WERI-Rb-1 (cell line): ENCODE data around the gene SERPINA9.

Experiments used
- DNase-seq: peaks from one replicate; pipeline ENCODE4 v3.0.0-alpha.2; 2020
- H3K27ac ChIP-seq: fragments of 250-450 bp; sonication (Bioruptor Pico); 2 replicates; pipeline ENCODE4 v1.5.1; 2020; ENCODE audit warnings: mild to moderate bottlenecking, moderate library complexity
- H3K27me3 ChIP-seq: fragments of 250-450 bp; sonication (Bioruptor Pico); 2 replicates; pipeline ENCODE4 v1.5.1; 2021; ENCODE audit warnings: mild to moderate bottlenecking, low read depth, moderate library complexity; ENCODE audit not compliant: insufficient read depth, severe bottlenecking
- H3K36me3 ChIP-seq: fragments of 250-450 bp; sonication (Bioruptor Pico); 2 replicates; pipeline ENCODE4 v1.5.1; 2020; ENCODE audit warnings: mild to moderate bottlenecking, moderate library complexity
- H3K4me3 ChIP-seq: 2 replicates; pipeline ENCODE4 v1.5.1; 2011; ENCODE audit warnings: low read depth, mild to moderate bottlenecking, control low read depth, low read length
- H3K9me3 ChIP-seq: fragments of 250-450 bp; sonication (Bioruptor Pico); 2 replicates; pipeline ENCODE4 v1.5.1; 2021; ENCODE audit warnings: mild to moderate bottlenecking, moderate library complexity; ENCODE audit not compliant: severe bottlenecking
- TF ChIP-seq, protein P1 (sequence below): IDR thresholded peaks from 2 replicates; pipeline ENCODE4 v1.5.1; 2011; ENCODE audit warnings: low read depth, mild to moderate bottlenecking, control low read depth, inconsistent platforms, low read length

Gene SERPINA9

GRCh38 chr14:94451826-94452225, 24.2 kb downstream of the SERPINA9 start:
- no peaks in the 10 kb centered on the region for H3K36me3 ChIP-seq
- no peak overlapping the region for H3K4me3 ChIP-seq
- H3K27me3 ChIP-seq = peaks cover 64% of the 10 kb centered on the region
- TF ChIP-seq, protein P1, sequence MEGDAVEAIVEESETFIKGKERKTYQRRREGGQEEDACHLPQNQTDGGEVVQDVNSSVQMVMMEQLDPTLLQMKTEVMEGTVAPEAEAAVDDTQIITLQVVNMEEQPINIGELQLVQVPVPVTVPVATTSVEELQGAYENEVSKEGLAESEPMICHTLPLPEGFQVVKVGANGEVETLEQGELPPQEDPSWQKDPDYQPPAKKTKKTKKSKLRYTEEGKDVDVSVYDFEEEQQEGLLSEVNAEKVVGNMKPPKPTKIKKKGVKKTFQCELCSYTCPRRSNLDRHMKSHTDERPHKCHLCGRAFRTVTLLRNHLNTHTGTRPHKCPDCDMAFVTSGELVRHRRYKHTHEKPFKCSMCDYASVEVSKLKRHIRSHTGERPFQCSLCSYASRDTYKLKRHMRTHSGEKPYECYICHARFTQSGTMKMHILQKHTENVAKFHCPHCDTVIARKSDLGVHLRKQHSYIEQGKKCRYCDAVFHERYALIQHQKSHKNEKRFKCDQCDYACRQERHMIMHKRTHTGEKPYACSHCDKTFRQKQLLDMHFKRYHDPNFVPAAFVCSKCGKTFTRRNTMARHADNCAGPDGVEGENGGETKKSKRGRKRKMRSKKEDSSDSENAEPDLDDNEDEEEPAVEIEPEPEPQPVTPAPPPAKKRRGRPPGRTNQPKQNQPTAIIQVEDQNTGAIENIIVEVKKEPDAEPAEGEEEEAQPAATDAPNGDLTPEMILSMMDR = no peak
- H3K27ac ChIP-seq = no peak overlapping the region
- DNase-seq = no peak
- no peaks in the 10 kb centered on the region for H3K9me3 ChIP-seq

DNA sequence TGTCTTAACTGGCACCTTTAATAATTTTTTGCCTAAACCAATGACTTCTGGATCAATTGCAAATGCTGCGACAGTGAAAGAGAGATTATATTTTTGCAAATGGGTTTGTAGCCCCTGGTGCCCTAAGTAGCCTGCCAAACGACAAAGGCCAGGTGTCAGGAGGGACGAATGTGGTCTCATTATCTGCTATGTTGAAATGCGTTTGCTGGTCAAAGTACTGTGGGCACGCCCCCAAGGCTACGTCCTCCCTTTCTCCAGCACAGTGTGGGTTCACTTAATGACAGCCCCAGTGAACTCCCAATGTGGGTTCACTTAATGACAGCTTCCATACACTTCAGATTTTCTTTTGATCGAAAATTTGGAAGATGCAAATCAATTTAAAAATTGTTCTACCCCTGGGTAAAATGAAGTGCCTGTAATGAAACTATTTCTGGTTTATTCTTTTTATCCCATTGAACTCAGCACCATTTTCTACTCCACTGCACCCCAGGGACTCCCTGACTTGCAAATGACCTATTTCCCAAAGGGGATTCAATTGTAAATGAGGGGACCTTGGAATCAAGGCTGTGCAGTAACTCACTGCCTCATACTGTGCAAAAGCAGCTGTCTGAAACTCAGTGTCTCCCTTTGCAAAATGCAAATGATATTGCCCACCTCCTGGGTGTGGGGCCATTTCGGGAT, 24.8 kb downstream of the SERPINA9 start:
- Histone ChIP-seq H3K27ac (no peak overlapping the region), H3K36me3 (no peaks in the 10 kb centered on the region)

GRCh38 chr14:94450722-94451090, 25.3 kb downstream of the SERPINA9 start:
- no peak overlapping the region for H3K4me3 ChIP-seq
- TF ChIP-seq, protein P1 = no peak
- no peak overlapping the region for H3K27ac ChIP-seq
- no peak for DNase-seq
- no peaks in the 10 kb centered on the region for H3K9me3 ChIP-seq
- H3K36me3 ChIP-seq = no peaks in the 10 kb centered on the region
- H3K27me3 ChIP-seq = peaks cover 68% of the 10 kb centered on the region

More for the DNA sequence above, 24.8 kb downstream of the SERPINA9 start:
- H3K27me3 ChIP-seq = peaks cover 68% of the 10 kb centered on the region
- H3K4me3 ChIP-seq = no peak overlapping the region
- TF ChIP-seq, protein P1 = no peak
- no peaks in the 10 kb centered on the region for H3K9me3 ChIP-seq
- no peak for DNase-seq

GRCh38 chr14:94449930-94450329, 26.1 kb downstream of the SERPINA9 start:
- DNase-seq = no peak
- H3K4me3 ChIP-seq = no peak overlapping the region
- TF ChIP-seq, protein P1 = no peak
- no peaks in the 10 kb centered on the region for H3K36me3 ChIP-seq
- peaks cover 70% of the 10 kb centered on the region for H3K27me3 ChIP-seq
- H3K9me3 ChIP-seq = no peaks in the 10 kb centered on the region
- no peak overlapping the region for H3K27ac ChIP-seq

- H3K9me3 ChIP-seq = no peaks in the 10 kb centered on the region
- H3K27me3 ChIP-seq = peaks cover 77% of the 10 kb centered on the region
- no peaks in the 10 kb centered on the region for H3K36me3 ChIP-seq
- no peak overlapping the region for H3K27ac ChIP-seq
- DNase-seq = no peak
- H3K4me3 ChIP-seq = no peak overlapping the region
- TF ChIP-seq, protein P1 = no peak
Measured at GRCh38 chr14:94448071-94448808, 27.8 kb downstream of the SERPINA9 start.
